C4-2B (cell line): Measurements from ENCODE around the gene CD274.

ENCODE experiments used
- H3K27ac ChIP-seq: fragments of 450-650 bp; 2 replicates; pipeline ENCODE4 v1.5.1; 2017
- CTCF ChIP-seq: fragments of 450-650 bp; conservative IDR thresholded peaks from 2 replicates; pipeline ENCODE4 v1.5.1; 2017; ENCODE audit warnings: mild to moderate bottlenecking
- ZFX ChIP-seq: fragments of 450-650 bp; IDR thresholded peaks from 2 replicates; pipeline ENCODE4 v1.6.1; 2017

CD274 gene

DNA sequence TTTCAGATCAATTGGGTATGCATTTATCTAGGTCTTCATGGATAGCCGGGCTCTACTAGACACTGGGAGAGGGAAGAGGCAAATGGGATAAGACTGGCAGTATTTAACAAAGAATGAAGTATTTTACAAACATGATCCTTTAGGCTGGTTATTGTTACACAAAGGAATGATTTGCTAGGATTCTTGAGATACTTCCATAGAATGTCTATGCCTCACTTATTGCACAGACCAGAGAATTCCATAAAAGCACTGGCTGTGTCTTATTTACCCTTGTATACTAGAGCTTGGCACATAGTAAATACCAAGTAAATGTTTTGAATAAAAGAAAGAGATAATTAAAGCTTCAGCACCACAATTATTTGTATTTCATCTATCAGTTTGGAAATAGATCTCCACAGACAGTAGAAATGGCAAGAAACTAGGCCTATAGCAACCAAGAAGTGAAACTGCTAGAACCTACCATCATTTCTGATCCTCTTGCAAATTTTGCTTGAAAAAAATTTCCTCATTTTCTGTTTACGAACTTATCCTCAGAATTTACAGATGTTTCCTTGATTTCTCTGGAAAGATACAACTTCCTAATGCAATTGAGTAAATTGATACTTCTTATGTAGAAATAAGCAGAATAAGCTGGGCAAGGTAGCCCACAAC, 63.7 kb downstream of the CD274 start:
- H3K27ac ChIP-seq = no peak overlapping the region
- TF ChIP-seq ZFX = no peak
- no peak for TF ChIP-seq CTCF

- H3K27ac ChIP-seq = no peak overlapping the region
These were observed 64.4 kb downstream of the CD274 start for GRCh38 chr9:5514617-5515260.

DNA sequence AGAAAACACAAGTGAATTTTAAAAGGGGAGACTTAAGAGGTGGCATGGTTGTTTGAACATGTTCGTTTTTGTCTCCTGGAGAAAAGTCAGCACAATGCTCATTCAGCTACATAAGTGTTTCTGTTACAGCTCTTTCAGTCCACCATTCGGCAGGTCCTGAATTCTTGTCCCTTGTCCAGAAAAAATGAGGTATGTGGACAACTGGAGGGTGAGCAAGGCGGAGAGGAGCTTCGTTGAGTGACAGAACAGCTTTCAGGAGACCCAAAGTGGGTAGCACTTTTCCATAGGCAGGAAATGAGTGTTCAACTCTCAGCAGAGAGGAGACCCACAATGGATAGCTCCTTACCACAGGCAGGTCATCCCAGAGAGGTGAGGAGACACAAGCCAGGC, 64.9 kb downstream of the CD274 start:
- TF ChIP-seq ZFX (no peak), CTCF (no peak)

More at GRCh38 chr9:5514617-5515260, 64.4 kb downstream of the CD274 start:
- TF ChIP-seq ZFX (no peak), CTCF (no peak)

DNA sequence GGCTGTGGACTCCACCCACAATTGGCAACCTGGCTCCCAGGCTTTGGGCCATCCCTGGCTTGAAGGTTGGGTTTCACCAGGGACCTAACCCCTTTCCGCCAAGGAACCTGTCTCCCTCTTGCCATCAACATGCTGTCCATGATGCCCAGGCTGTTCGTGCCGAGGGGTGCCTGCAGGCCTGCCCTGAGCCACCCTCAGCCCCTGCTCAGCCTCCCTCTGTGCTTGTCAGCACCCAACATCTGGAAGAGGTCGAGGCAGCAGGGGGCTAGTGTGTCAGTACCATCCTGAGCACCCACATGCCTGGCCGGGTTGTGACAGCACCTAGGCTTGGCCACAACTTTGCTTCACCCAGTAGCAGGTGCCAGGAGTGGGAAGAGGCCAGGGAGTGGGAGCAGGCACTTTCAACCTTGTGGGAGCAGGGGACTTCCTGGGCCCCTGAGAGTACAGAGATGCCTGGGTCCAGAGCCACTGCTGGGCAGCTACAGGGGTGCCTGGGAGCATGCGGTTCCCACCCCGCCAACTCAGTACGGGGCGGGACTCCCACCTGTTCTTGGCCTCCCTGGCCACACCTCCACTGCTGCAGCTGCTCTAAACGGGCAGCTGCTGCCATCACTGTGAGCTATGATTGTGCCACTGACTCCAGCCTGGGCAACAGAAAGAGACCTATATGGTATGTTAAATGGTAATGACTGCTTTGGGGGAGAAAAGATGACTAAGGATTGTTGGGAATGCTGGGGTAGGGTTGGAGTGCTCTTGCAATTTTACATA, 66.3 kb downstream of the CD274 start:
- no peak overlapping the region for H3K27ac ChIP-seq
- no peak for TF ChIP-seq ZFX
- no peak for TF ChIP-seq CTCF

More for the DNA sequence above, 64.9 kb downstream of the CD274 start:
- no peak overlapping the region for H3K27ac ChIP-seq

DNA sequence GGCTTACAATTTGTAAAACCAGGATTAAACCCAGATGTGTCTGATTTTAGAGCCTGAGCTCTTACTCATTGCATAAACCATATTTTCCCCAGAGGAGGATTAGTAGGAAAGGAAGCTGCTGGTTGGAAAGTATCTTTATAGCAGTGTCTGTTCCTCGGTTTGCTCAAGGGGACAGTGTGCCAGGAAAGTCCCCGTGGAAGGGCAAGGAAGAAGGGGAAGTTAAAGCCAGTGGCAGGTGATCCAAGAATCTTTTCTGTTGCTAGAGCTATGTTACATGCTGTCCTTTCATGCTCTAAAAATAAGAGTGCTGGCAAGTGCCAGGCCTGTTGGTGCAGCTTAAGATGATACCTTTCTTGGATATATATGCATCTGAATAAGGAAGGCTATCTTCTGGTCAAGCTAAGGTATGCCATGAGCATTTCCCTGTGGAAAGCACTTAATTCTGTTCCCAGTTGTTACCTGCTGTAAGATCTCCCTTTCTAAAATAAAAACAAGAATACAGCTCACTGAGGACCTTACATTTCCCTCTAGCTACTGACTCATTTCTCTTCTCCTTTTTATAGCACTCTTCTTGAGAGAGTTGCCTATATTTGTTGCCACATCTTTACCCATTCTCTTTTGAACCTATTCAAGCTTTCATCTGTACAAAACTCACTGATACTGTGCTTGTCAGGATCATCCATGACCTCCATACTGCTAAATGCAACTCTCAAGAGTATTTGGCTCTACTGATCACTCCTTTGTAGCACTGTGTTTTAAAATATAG, 68.0 kb downstream of the CD274 start:
- H3K27ac ChIP-seq = no peak overlapping the region
- TF ChIP-seq ZFX = no peak
- TF ChIP-seq CTCF = no peak

GRCh38 chr9:5518937-5519319, 68.6 kb downstream of the CD274 start:
- TF ChIP-seq ZFX (no peak), CTCF (no peak)
- H3K27ac ChIP-seq = no peak overlapping the region
